T47D (cell line): ENCODE results near the gene ZNF677.
"Not testable (repeated sequence)": the region's sequence is repeated elsewhere in the genome, so short reads cannot be mapped to it uniquely, and the experiment has no call there.

Experiments used
- DNase-seq, 2 experiments: peaks; one replicate each; pipeline versions ENCODE4 v3.0.0 to v3.0.0-alpha.2; 2011 to 2012; ENCODE audit warnings: low read depth in 1 of 2, low spot score in 1 of 2
- JUND ChIP-seq: IDR thresholded peaks from 2 replicates; pipeline ENCODE4 v1.6.1; 2012; ENCODE audit warnings: low read depth
- in situ Hi-C: cut with HindIII; loops from 2 replicates; pipeline ENCODE4 v1.10.0; 2016; ENCODE audit warnings: low sequenced_read_pairs, low pct_unique_long_range_greater_than_20kb

ZNF677 gene

GRCh38 chr19:53254411-53255341, at the start of gene ZNF677:
Gene ZNF677, minus strand, starts transcription at chr19:53254873. Its CDS starts 3,323 bp downstream, at chr19:53251550.
- no peak for DNase-seq
- TF ChIP-seq JUND, result no peak
- in situ Hi-C loops, result no loop called here

- not testable (repeated sequence) for DNase-seq
These were observed 46.7 kb upstream of the ZNF677 start for GRCh38 chr19:53301341-53301740.

GRCh38 chr19:53294786-53295441, 40.2 kb upstream of the ZNF677 start:
- DNase-seq, result peak in 1 of 2 experiments; percentile 51
- in situ Hi-C loops, result no loop called here
- TF ChIP-seq JUND, result no peak

More at GRCh38 chr19:53301341-53301740, 46.7 kb upstream of the ZNF677 start:
- in situ Hi-C loops, result not testable (repeated sequence)

GRCh38 chr19:53290758-53291549, 36.3 kb upstream of the ZNF677 start:
- in situ Hi-C loops, result no loop called here
- no peak for DNase-seq
- no peak for TF ChIP-seq JUND

- in situ Hi-C loops, result no loop called here
- DNase-seq, result no peak
- no peak for TF ChIP-seq JUND
These were observed 30.4 kb upstream of the ZNF677 start for GRCh38 chr19:53285087-53285486.

- in situ Hi-C loops, result not testable (repeated sequence)
- peak in 1 of 2 experiments; percentile 22 for DNase-seq
These were observed 27.3 kb upstream of the ZNF677 start for GRCh38 chr19:53281947-53282346.

- in situ Hi-C loops, result no loop called here
- TF ChIP-seq JUND, result no peak
- no peak for DNase-seq
These were observed 20.8 kb upstream of the ZNF677 start for GRCh38 chr19:53275480-53275879.

GRCh38 chr19:53272044-53272443, 17.4 kb upstream of the ZNF677 start:
- TF ChIP-seq JUND, result no peak
- in situ Hi-C loops, result no loop called here
- no peak for DNase-seq

GRCh38 chr19:53269861-53270260, 15.2 kb upstream of the ZNF677 start:
- in situ Hi-C loops, DNase-seq: not testable (repeated sequence)

- DNase-seq, in situ Hi-C loops: not testable (repeated sequence)
These were observed 12.9 kb upstream of the ZNF677 start, which contains the start of gene VN1R4 for GRCh38 chr19:53267623-53268022. Gene VN1R4, minus strand, starts transcription at chr19:53267723. Its CDS starts 58 bp downstream, at chr19:53267665.

- peak in 1 of 2 experiments; percentile 58 for DNase-seq
- in situ Hi-C loops, result not testable (repeated sequence)
These were observed 3.2 kb upstream of the ZNF677 start, which contains the start of gene VN1R2 for GRCh38 chr19:53257715-53258342. Gene VN1R2, plus strand, starts transcription at chr19:53258292. Its CDS starts 84 bp downstream, at chr19:53258376.

- in situ Hi-C loops, result no loop called here
- no peak for DNase-seq
- no peak for TF ChIP-seq JUND
These were observed 8.2 kb downstream of the ZNF677 start for GRCh38 chr19:53246498-53246897.
